Trophoblast cell (in vitro differentiated cells and primary cell): ENCODE data around the gene QSOX2.

Source experiments
- DNase-seq, 2 donors: peaks; one replicate each; pipeline ENCODE4 v3.0.0-alpha.2; 2016
- H2AFZ ChIP-seq: 2 replicates; pipeline ENCODE4 v1.6.1; 2013; ENCODE audit warnings: low read length, moderate library complexity, mild to moderate bottlenecking; ENCODE audit not compliant: insufficient read depth, poor library complexity
- H2AK5ac ChIP-seq: 2 replicates; pipeline ENCODE4 v1.6.1; 2013; ENCODE audit warnings: mild to moderate bottlenecking, low read length
- H2BK120ac ChIP-seq: 2 replicates; pipeline ENCODE4 v1.6.1; 2013; ENCODE audit warnings: low read length, mild to moderate bottlenecking, moderate library complexity; ENCODE audit not compliant: insufficient read depth, poor library complexity
- H2BK12ac ChIP-seq: 2 replicates; pipeline ENCODE4 v1.6.1; 2013; ENCODE audit warnings: mild to moderate bottlenecking, low read length, moderate library complexity
- H2BK5ac ChIP-seq: 2 replicates; pipeline ENCODE4 v1.6.1; 2013; ENCODE audit warnings: low read length, low read depth, moderate library complexity, mild to moderate bottlenecking; ENCODE audit not compliant: poor library complexity
- H3K14ac ChIP-seq: 2 replicates; pipeline ENCODE4 v1.6.1; 2013; ENCODE audit warnings: mild to moderate bottlenecking, low read length
- H3K18ac ChIP-seq: 2 replicates; pipeline ENCODE4 v1.6.1; 2013; ENCODE audit warnings: mild to moderate bottlenecking, low read length
- H3K23ac ChIP-seq: 2 replicates; pipeline ENCODE4 v1.6.1; 2013; ENCODE audit warnings: low read length
- H3K27ac ChIP-seq: 2 replicates; pipeline ENCODE4 v1.5.1; 2013; ENCODE audit warnings: low read depth, mild to moderate bottlenecking, inconsistent platforms, low read length, moderate library complexity
- H3K27me3 ChIP-seq: 2 replicates; pipeline ENCODE4 v1.6.1; 2013; ENCODE audit warnings: inconsistent platforms, mild to moderate bottlenecking, low read length, moderate library complexity; ENCODE audit not compliant: insufficient read depth
- H3K36me3 ChIP-seq, 2 experiments: 1 replicate in 1 of 2; 2 replicates in 1 of 2; pipeline ENCODE4 v1.6.1; 2013; ENCODE audit warnings: low read length in 2 of 2, mild to moderate bottlenecking in 2 of 2, moderate library complexity in 1 of 2; ENCODE audit not compliant: insufficient read depth in 2 of 2, control insufficient read depth in 1 of 2
- H3K4ac ChIP-seq: 2 replicates; pipeline ENCODE4 v1.6.1; 2013; ENCODE audit warnings: low read depth, mild to moderate bottlenecking, low read length, moderate library complexity
- H3K4me1 ChIP-seq, 2 experiments: 1 replicate in 1 of 2; 2 replicates in 1 of 2; pipeline ENCODE4 v1.6.1; 2013; ENCODE audit warnings: low read length in 2 of 2, mild to moderate bottlenecking in 2 of 2, moderate library complexity in 1 of 2; ENCODE audit not compliant: insufficient read depth in 2 of 2, control insufficient read depth in 1 of 2
- H3K4me2 ChIP-seq: 2 replicates; pipeline ENCODE4 v1.6.1; 2013; ENCODE audit warnings: inconsistent platforms, mild to moderate bottlenecking, low read length, moderate library complexity
- H3K4me3 ChIP-seq: 2 replicates; pipeline ENCODE4 v1.5.1; 2013; ENCODE audit warnings: mild to moderate bottlenecking, low read depth, low read length, inconsistent platforms
- H3K79me1 ChIP-seq: one replicate; pipeline ENCODE4 v1.6.1; 2013; ENCODE audit warnings: low read length
- H3K79me2 ChIP-seq: 2 replicates; pipeline ENCODE4 v1.6.1; 2013; ENCODE audit warnings: low read length, mild to moderate bottlenecking; ENCODE audit not compliant: control insufficient read depth, insufficient read depth, poor library complexity
- H3K9ac ChIP-seq: 2 replicates; pipeline ENCODE4 v1.6.1; 2013; ENCODE audit warnings: mild to moderate bottlenecking, low read length
- H3K9me3 ChIP-seq: 2 replicates; pipeline ENCODE4 v1.6.1; 2013; ENCODE audit warnings: low read depth, mild to moderate bottlenecking, control low read depth, inconsistent platforms, low read length; ENCODE audit not compliant: insufficient read depth
- H4K12ac ChIP-seq: 2 replicates; pipeline ENCODE4 v1.6.1; 2013; ENCODE audit warnings: low read depth, mild to moderate bottlenecking, low read length, moderate library complexity
- H4K8ac ChIP-seq: 2 replicates; pipeline ENCODE4 v1.6.1; 2013; ENCODE audit warnings: low read depth, mild to moderate bottlenecking, low read length, moderate library complexity
- H4K91ac ChIP-seq: one replicate; pipeline ENCODE4 v1.6.1; 2013; ENCODE audit warnings: low read depth, mild to moderate bottlenecking, low read length, moderate library complexity
- WGBS: extraction: QIAGEN DNeasy Blood & Tissue Kit; methylation state at CpG from one replicate; pipeline ENCODE4 v1.1.7; 2013; ENCODE audit warnings: missing lambda C conversion rate; ENCODE audit not compliant: insufficient read length, insufficient coverage; ENCODE audit errors: extremely low coverage; 5-methylcytosine and 5-hydroxymethylcytosine counted together

Gene QSOX2

GRCh38 chr9:136282272-136282861 lies 36.8 kb upstream of the QSOX2 start:
- WGBS, result no CpG with 5 or more reads among the region's 14 CpGs
- Histone ChIP-seq H3K4me3 (no peak overlapping the region), H4K91ac (no peak overlapping the region), H3K9me3 (peaks cover 6% of the 10 kb centered on the region), H3K79me2 (no peaks in the 10 kb centered on the region), H3K4me2 (no peak overlapping the region), H2BK120ac (no peak overlapping the region), H2BK5ac (no peak overlapping the region), H3K27ac (no peak overlapping the region), H2AK5ac (no peak overlapping the region), H3K27me3 (peaks cover 4% of the 10 kb centered on the region), H3K4me1 (no peaks in the 10 kb centered on the region), H3K4ac (no peak overlapping the region), H2BK12ac (no peak overlapping the region), H4K12ac (no peak overlapping the region), H3K36me3 (no peaks in the 10 kb centered on the region), H4K8ac (no peak overlapping the region), H3K18ac (no peak overlapping the region), H3K9ac (no peak overlapping the region), H3K79me1 (no peaks in the 10 kb centered on the region), H3K14ac (no peak overlapping the region), H2AFZ (no peak overlapping the region), H3K23ac (no peak overlapping the region)
- no peak for DNase-seq

- no peak overlapping the region for H3K4me3 ChIP-seq
- H3K79me2 ChIP-seq, result no peaks in the 10 kb centered on the region
- H3K4ac ChIP-seq, result no peak overlapping the region
- no peak overlapping the region for H3K18ac ChIP-seq
- DNase-seq, result no peak
- H4K12ac ChIP-seq, result no peak overlapping the region
- no peak overlapping the region for H2AFZ ChIP-seq
- H3K27me3 ChIP-seq, result peaks cover under 1% of the 10 kb centered on the region
- no peaks in the 10 kb centered on the region for H3K79me1 ChIP-seq
- H3K4me2 ChIP-seq, result no peak overlapping the region
- H2BK5ac ChIP-seq, result no peak overlapping the region
- no peak overlapping the region for H2AK5ac ChIP-seq
- H3K4me1 ChIP-seq, result no peaks in the 10 kb centered on the region
- H2BK12ac ChIP-seq, result no peak overlapping the region
- H3K9me3 ChIP-seq, result peaks cover 6% of the 10 kb centered on the region
- no peaks in the 10 kb centered on the region for H3K36me3 ChIP-seq
- no peak overlapping the region for H3K27ac ChIP-seq
- no peak overlapping the region for H3K14ac ChIP-seq
- no peak overlapping the region for H3K9ac ChIP-seq
- WGBS, result no CpG with 5 or more reads among the region's 39 CpGs
- no peak overlapping the region for H2BK120ac ChIP-seq
- H4K8ac ChIP-seq, result no peak overlapping the region
- H3K23ac ChIP-seq, result no peak overlapping the region
- H4K91ac ChIP-seq, result no peak overlapping the region
These were observed 36.0 kb upstream of the QSOX2 start for GRCh38 chr9:136281421-136282271.

GRCh38 chr9:136280535-136281315 lies 35.1 kb upstream of the QSOX2 start:
- Histone ChIP-seq H3K9ac (no peak overlapping the region), H3K79me1 (no peaks in the 10 kb centered on the region), H3K27me3 (no peaks in the 10 kb centered on the region), H2BK120ac (no peak overlapping the region), H2AK5ac (no peak overlapping the region), H3K79me2 (no peaks in the 10 kb centered on the region), H3K27ac (no peak overlapping the region), H3K14ac (no peak overlapping the region), H3K4me3 (no peak overlapping the region), H3K4me2 (no peak overlapping the region), H3K9me3 (peaks cover 6% of the 10 kb centered on the region), H3K36me3 (no peaks in the 10 kb centered on the region), H4K12ac (no peak overlapping the region), H2BK5ac (no peak overlapping the region), H4K91ac (no peak overlapping the region), H3K23ac (no peak overlapping the region), H2BK12ac (no peak overlapping the region), H4K8ac (no peak overlapping the region), H3K4ac (no peak overlapping the region), H3K18ac (no peak overlapping the region), H2AFZ (no peak overlapping the region), H3K4me1 (no peaks in the 10 kb centered on the region)
- WGBS, result no CpG with 5 or more reads among the region's 16 CpGs
- no peak for DNase-seq

- no peak for DNase-seq
- H4K8ac ChIP-seq, result no peak overlapping the region
- no peak overlapping the region for H3K4ac ChIP-seq
- H2AFZ ChIP-seq, result no peak overlapping the region
- no peak overlapping the region for H3K9ac ChIP-seq
- H3K4me3 ChIP-seq, result no peak overlapping the region
- H3K9me3 ChIP-seq, result peaks cover 6% of the 10 kb centered on the region
- no peak overlapping the region for H2BK12ac ChIP-seq
- H4K91ac ChIP-seq, result no peak overlapping the region
- no peak overlapping the region for H3K18ac ChIP-seq
- H2BK5ac ChIP-seq, result no peak overlapping the region
- H3K79me2 ChIP-seq, result no peaks in the 10 kb centered on the region
- no CpG with 5 or more reads among the region's 6 CpGs for WGBS
- no peak overlapping the region for H2AK5ac ChIP-seq
- H2BK120ac ChIP-seq, result no peak overlapping the region
- no peak overlapping the region for H3K14ac ChIP-seq
- no peak overlapping the region for H3K27ac ChIP-seq
- H3K23ac ChIP-seq, result no peak overlapping the region
- H3K79me1 ChIP-seq, result no peaks in the 10 kb centered on the region
- no peaks in the 10 kb centered on the region for H3K4me1 ChIP-seq
- H3K27me3 ChIP-seq, result no peaks in the 10 kb centered on the region
- H4K12ac ChIP-seq, result no peak overlapping the region
- H3K36me3 ChIP-seq, result no peaks in the 10 kb centered on the region
- no peak overlapping the region for H3K4me2 ChIP-seq
These were observed 33.9 kb upstream of the QSOX2 start for GRCh38 chr9:136279471-136279870.
